K562 (cell line): Measurements from ENCODE around the gene PSMG3. TPM values are rescaled to one million over a fixed set of nuclear protein-coding genes. Genes with fewer than 3 reads are reported as not detected.

Experiments
- CEBPZ ChIP-seq: fragments of 150-350 bp; IDR thresholded peaks from 2 replicates; pipeline ENCODE4 v1.6.1; 2014; ENCODE audit warnings: low read depth, mild to moderate bottlenecking, low read length, borderline replicate concordance
- DIDO1 ChIP-seq: fragments of 450-650 bp; IDR thresholded peaks from 2 replicates; pipeline ENCODE4 v1.6.1; 2016; ENCODE audit warnings: low read depth, missing biosample characterization, missing genetic modification characterization
- DPF2 ChIP-seq: fragments of 450-650 bp; IDR thresholded peaks from 2 replicates; pipeline ENCODE4 v1.6.1; 2016
- EP400 ChIP-seq: fragments of 450-650 bp; IDR thresholded peaks from 2 replicates; pipeline ENCODE4 v1.6.1; 2017; ENCODE audit warnings: antibody characterized with exemption, mild to moderate bottlenecking, moderate library complexity
- ESRRA ChIP-seq: fragments of 450-650 bp; IDR thresholded peaks from 2 replicates; pipeline ENCODE4 v1.6.1; 2014; ENCODE audit warnings: low read depth, mild to moderate bottlenecking, moderate library complexity, borderline replicate concordance
- ETV5 ChIP-seq: sonication (generic); formaldehyde crosslinking; IDR thresholded peaks from 2 replicates; pipeline ENCODE4 v1.4.0; 2020; ENCODE audit warnings: low read depth, mild to moderate bottlenecking, missing genetic modification reagents
- HCFC1 ChIP-seq: IDR thresholded peaks from 2 replicates; pipeline ENCODE4 v1.6.1; 2012; ENCODE audit warnings: low read depth, low read length, improper control_type of control experiment
- HEY1 ChIP-seq: fragments of 250-450 bp; sonication (Bioruptor Pico); IDR thresholded peaks from 2 replicates; pipeline ENCODE4 v1.5.0; 2020; ENCODE audit warnings: mild to moderate bottlenecking, moderate library complexity, borderline replicate concordance
- HMG20A ChIP-seq: fragments of 450-650 bp; formaldehyde crosslinking; conservative IDR thresholded peaks from 2 replicates; pipeline ENCODE4 v1.4.0; 2020; ENCODE audit warnings: mild to moderate bottlenecking, mixed read lengths
- JUND ChIP-seq, 2 experiments: IDR thresholded peaks; 2 replicates in 1 of 2; 3 replicates in 1 of 2; pipeline ENCODE4 v1.6.1; 2011; ENCODE audit warnings: borderline replicate concordance in 2 of 2, low read depth in 2 of 2, low read length in 2 of 2, improper control_type of control experiment in 1 of 2, missing biosample characterization in 1 of 2, missing genetic modification characterization in 1 of 2, missing genetic modification reagents in 1 of 2
- MAFF ChIP-seq: IDR thresholded peaks from 2 replicates; pipeline ENCODE4 v1.6.1; 2012; ENCODE audit warnings: low read length, improper control_type of control experiment
- MEIS2 ChIP-seq: fragments of 450-650 bp; IDR thresholded peaks from 2 replicates; pipeline ENCODE4 v1.6.1; 2014; ENCODE audit warnings: mild to moderate bottlenecking; ENCODE audit not compliant: partially characterized antibody
- NFIX ChIP-seq: fragments of 250-450 bp; sonication (Bioruptor Pico); IDR thresholded peaks from 2 replicates; pipeline ENCODE4 v1.4.0; 2020; ENCODE audit warnings: low read depth, mild to moderate bottlenecking, moderate library complexity
- PTBP1 ChIP-seq: fragments of 200-400 bp; formaldehyde crosslinking; IDR thresholded peaks from 2 replicates; pipeline ENCODE4 v1.6.1; 2017; ENCODE audit warnings: low read depth, low read length
- SIN3B ChIP-seq: fragments of 450-650 bp; IDR thresholded peaks from 2 replicates; pipeline ENCODE4 v1.6.1; 2017; ENCODE audit warnings: low read depth, mild to moderate bottlenecking, moderate library complexity
- SMAD1 ChIP-seq: fragments of 150-350 bp; IDR thresholded peaks from 2 replicates; pipeline ENCODE4 v1.6.1; 2014; ENCODE audit warnings: low read length, low read depth; ENCODE audit not compliant: partially characterized antibody
- SMARCE1 ChIP-seq: fragments of 450-650 bp; IDR thresholded peaks from 2 replicates; pipeline ENCODE4 v1.7.1; 2016; ENCODE audit warnings: mild to moderate bottlenecking
- TEAD1 ChIP-seq, 2 experiments: fragments of 450-650 bp in 1 of 2; sonication (generic) in 1 of 2; formaldehyde crosslinking; IDR thresholded peaks; 2 replicates each; pipeline versions ENCODE4 v1.4.0 to v1.8.0; 2020 to 2022; ENCODE audit warnings: mild to moderate bottlenecking in 2 of 2, missing genetic modification reagents in 1 of 2
- TFAM ChIP-seq: fragments of 250-450 bp; sonication (Bioruptor Pico); conservative IDR thresholded peaks from 2 replicates; pipeline ENCODE4 v1.5.0; 2021; ENCODE audit warnings: mild to moderate bottlenecking, moderate library complexity
- TRIM25 ChIP-seq: fragments of 450-650 bp; IDR thresholded peaks from 2 replicates; pipeline ENCODE4 v1.7.0; 2016; ENCODE audit warnings: borderline replicate concordance
- ZNF12 ChIP-seq: sonication (generic); formaldehyde crosslinking; IDR thresholded peaks from 2 replicates; pipeline ENCODE4 v1.4.0; 2020; ENCODE audit warnings: mild to moderate bottlenecking, missing genetic modification reagents
- ZNF124 ChIP-seq: sonication (generic); formaldehyde crosslinking; IDR thresholded peaks from 2 replicates; pipeline ENCODE4 v1.8.1; 2022; ENCODE audit warnings: missing genetic modification reagents
- ZNF589 ChIP-seq: fragments of 200-800 bp; sonication (Bioruptor generic); IDR thresholded peaks from 2 replicates; pipeline ENCODE4 v1.6.1; 2016; ENCODE audit warnings: low read depth, missing genetic modification characterization, missing compliant biosample characterization
- polyA plus RNA-seq, 8 experiments: library from polyadenylated mRNA; depleted of rRNA in 4 of 8; stranded (reverse) in 5 of 8; unstranded in 3 of 8; fragments of >200 nt; fragmentation: Nextera tagmentation in 2 of 8; fragmentation: Illumina TruSeq in 1 of 8; extraction: Ambion mirVana in 2 of 8; extraction: Trizol in 1 of 8; gene quantifications; 2 replicates each; pipeline versions ENCODE4 v1.2.1 to v1.2.3, GENCODE V29; 2011 to 2014; ENCODE audit warnings: inconsistent platforms in 1 of 8, missing spikeins in 1 of 8
- total RNA-seq, 7 experiments: library from RNA; depleted of rRNA in 6 of 7; stranded (reverse); fragments of >200 nt in 6 of 7; fragmentation: Illumina TruSeq in 2 of 7; extraction: Trizol in 2 of 7; gene quantifications; 2 replicates each; pipeline versions ENCODE4 v1.2.1 to v1.2.3, GENCODE V29; 2011 to 2021; ENCODE audit warnings: low replicate concordance in 1 of 7

Gene PSMG3
- total and polyA plus RNA-seq, 9 of the 15 experiments (the other 6 are each of a cell fraction or from before 2014, with no cell fraction given): 34.8 to 122 (median 80.1) TPM

DNA sequence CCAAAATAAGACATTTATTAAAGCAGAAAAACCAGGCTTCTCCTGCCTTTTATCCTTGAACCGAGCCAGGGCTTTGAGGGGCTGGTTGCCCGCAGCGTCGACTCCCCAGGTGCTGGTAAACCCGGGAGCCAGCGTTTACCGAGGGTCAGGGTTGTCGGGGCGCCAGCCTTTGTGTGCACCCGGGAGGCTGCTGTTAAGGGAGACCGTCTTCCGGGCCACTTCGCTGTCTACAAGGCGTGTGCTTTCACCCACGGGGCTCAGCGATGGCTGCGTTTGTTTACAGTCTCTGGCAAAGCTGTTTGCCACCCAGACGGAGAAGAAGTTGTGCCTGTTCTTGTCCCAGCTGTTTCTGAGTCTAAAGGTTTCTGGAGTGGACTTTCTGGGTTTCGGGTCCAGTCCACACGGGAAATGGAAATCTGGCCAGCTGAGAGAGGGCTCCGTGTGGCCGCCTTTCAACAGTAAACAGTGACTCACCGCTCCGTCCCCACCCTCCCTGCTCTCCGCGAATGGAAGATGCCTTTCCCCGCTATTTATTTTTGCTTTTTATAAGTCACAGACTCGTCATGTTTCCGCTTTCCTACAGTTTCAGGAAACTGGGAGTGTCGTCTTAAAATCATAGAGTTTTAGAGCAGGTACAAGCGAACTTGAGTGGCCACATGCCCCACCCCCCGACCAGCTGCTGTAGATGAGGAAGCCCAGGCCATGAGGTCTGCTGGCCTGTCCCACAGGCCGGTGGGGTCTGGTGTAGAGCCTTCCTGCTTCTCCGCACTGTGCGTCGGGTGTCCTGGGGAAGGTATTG lies 37.2 kb downstream of the PSMG3 start (continued):
- TF ChIP-seq NFIX (CRISPR knock-in tag) (no peak), ETV5 (CRISPR knock-in tag) (peak; percentile 75; the same call in 1 of the 2 replicates), PTBP1 (no peak), CEBPZ (no peak), ZNF124 (no peak), SIN3B (no peak), SMAD1 (peak; percentile 36), TEAD1 (CRISPR knock-in tag; IDR thresholded peaks at IDR 0.05) (0 out of 4 replicates have a peak, but pooled peaks of 1 of the 2 experiments have one; percentile 50), HMG20A (no peak), ZNF589 (peak; percentile 34; the same call in 1 of the 2 replicates), EP400 (peak; percentile 42; the same call in 1 of the 2 replicates), ESRRA (0 out of 2 replicates have a peak, but pooled peaks have one; percentile 22), TRIM25 (no peak), ZNF12 (CRISPR knock-in tag) (no peak), TFAM (CRISPR knock-in tag) (no peak), HEY1 (CRISPR knock-in tag) (no peak), SMARCE1 (peak; percentile 83), MAFF (no peak), DPF2 (peak; percentile 81), HCFC1 (no peak), DIDO1 (tag) (no peak), JUND (IDR thresholded peaks at IDR 0.05; ENCODE audit: borderline replicate concordance, low read depth, low read length) (peak; percentile 95), JUND (tag; IDR thresholded peaks at IDR 0.05; ENCODE audit: borderline replicate concordance, low read depth, low read length) (peak; percentile 92), MEIS2 (peak; percentile 42)
